A673 (cell line): Measurements from ENCODE around the gene STK11.

Source experiments
- CTCF ChIP-seq: fragments of 300-800, 200-600 bp; sonication (generic); conservative IDR thresholded peaks from 2 replicates; pipeline ENCODE4 v1.5.1; 2017; ENCODE audit warnings: low read depth, mild to moderate bottlenecking, antibody characterized with exemption, low read length, moderate library complexity, mixed read lengths
- EZH2 ChIP-seq: fragments of 200-600 bp; sonication (generic); IDR thresholded peaks from 2 replicates; pipeline ENCODE4 v1.6.1; 2017; ENCODE audit warnings: borderline replicate concordance, low read depth, mild to moderate bottlenecking, mixed read lengths, antibody characterized with exemption, low read length; ENCODE audit not compliant: poor library complexity, severe bottlenecking

GRCh38 chr19:1250437-1251260 lies 45.1 kb downstream of the STK11 start:
- TF ChIP-seq CTCF: no peak
- TF ChIP-seq EZH2: no peak
